ENCODE measurements around the gene HS3ST1.
A peak's percentile ranks its signal among the peaks of the same experiment; 100 is the strongest.

HS3ST1 gene

DNA sequence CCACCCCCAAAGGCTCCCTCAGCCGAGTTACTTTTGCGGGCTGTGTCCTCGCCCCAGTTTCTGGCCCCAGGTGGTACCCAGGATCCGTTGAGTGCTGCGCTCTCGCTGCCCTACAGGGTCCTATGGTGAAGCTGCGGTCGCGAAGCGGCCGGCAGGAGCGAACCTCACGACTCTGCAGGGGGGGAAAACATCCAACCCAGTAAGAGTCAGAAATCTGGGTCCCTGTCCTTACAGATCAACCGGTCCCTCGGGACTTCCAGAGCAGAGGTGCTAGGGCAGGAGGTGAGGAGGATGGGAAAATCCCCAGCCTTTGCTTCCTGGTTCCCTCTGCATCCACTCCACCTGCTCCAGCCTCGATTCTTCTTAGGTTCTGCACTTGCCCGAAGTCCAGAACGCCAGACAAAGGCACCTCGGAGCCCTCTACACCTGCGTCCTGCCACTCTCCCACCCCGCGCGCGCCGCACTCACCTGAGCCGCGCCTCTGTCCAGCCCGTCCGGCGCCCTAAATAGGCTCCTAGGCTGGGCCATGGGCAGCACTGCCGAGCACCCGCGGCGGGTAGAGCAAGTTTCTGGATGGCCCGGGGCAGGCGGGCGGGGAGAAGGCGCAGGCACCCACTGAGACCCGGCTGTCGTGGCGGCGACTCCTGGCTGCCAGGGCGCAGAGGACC is at the start of gene HS3ST1:
TSS of gene HS3ST1 (minus strand) at position 664 of the 668 bp plus-strand sequence. CDS start 28,889 bp downstream, outside the sequence.
- H3K36me3 ChIP-seq, result no peaks in the 10 kb centered on the region
- DNase-seq, result no peak
- H3K4me3 ChIP-seq, result peak within 1 kb of the TSS; percentile 53 to 55
- intact Hi-C loops (cut with DNase I; ENCODE audit: low total_unique reads), result loop anchor here (10.0 kb wide), 1 partner anchor 844 kb away; no protein-coding TSS in a partner anchor
- H3K27ac ChIP-seq, result no peak within 1 kb of the TSS
- TF ChIP-seq, protein P1, sequence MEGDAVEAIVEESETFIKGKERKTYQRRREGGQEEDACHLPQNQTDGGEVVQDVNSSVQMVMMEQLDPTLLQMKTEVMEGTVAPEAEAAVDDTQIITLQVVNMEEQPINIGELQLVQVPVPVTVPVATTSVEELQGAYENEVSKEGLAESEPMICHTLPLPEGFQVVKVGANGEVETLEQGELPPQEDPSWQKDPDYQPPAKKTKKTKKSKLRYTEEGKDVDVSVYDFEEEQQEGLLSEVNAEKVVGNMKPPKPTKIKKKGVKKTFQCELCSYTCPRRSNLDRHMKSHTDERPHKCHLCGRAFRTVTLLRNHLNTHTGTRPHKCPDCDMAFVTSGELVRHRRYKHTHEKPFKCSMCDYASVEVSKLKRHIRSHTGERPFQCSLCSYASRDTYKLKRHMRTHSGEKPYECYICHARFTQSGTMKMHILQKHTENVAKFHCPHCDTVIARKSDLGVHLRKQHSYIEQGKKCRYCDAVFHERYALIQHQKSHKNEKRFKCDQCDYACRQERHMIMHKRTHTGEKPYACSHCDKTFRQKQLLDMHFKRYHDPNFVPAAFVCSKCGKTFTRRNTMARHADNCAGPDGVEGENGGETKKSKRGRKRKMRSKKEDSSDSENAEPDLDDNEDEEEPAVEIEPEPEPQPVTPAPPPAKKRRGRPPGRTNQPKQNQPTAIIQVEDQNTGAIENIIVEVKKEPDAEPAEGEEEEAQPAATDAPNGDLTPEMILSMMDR (IDR thresholded peaks at IDR 0.05), result no peak
- peaks cover 7 to 33% (median 22%) of the 10 kb centered on the region in 4 donors for H3K4me1 ChIP-seq
- H3K27me3 ChIP-seq, result no peaks in the 10 kb centered on the region
- no peaks in the 10 kb centered on the region for H3K9me3 ChIP-seq

DNA sequence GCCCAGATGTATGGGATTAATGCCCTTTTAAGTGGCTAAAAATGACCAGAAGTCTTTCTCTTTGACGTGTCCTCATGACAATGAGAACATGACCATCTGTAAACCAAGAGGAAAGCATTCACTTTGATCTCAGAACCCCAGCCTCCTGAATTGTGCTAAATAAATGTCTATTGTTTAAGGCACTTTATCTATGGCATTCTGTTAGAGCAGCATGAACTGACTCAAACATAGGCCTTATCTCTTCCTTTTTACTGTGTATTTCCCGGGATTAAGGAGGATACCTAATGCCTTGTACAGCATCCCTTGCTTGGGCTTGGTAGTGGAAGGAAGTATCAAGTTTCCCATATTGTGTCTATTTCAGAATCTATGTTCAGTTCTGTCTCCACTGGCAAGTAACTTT is 47.2 kb upstream of the HS3ST1 start:
- no peaks in the 10 kb centered on the region for H3K27me3 ChIP-seq
- no peak overlapping the region for H3K4me3 ChIP-seq
- H3K9me3 ChIP-seq, result no peaks in the 10 kb centered on the region
- no peaks in the 10 kb centered on the region for H3K36me3 ChIP-seq
- intact Hi-C loops (cut with DNase I; ENCODE audit: low total_unique reads), result no loop called here
- H3K4me1 ChIP-seq, result no peaks in the 10 kb centered on the region
- H3K27ac ChIP-seq, result no peak overlapping the region
- no peak for DNase-seq
- TF ChIP-seq, protein P1 (IDR thresholded peaks at IDR 0.05), result no peak

DNA sequence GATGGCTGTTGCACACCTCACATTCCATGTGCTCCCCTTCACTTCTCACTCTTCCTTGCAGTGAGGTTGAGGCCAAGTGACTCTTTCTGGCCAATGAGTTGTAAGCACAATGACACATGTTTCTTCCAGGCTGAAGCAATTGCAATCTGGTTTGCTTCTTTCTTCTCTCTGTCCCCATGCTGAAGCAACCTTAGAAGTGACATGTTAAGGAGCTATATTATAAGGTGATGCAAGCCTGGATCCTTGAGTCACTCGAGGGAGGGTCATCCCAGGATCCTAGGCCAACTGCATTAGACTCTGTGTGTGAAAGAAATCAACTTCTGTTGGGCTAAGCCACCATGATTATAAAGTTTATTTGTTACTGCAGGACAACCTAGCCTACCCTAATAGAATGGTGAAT is 45.5 kb upstream of the HS3ST1 start:
- no peak for DNase-seq
- Histone ChIP-seq H3K4me3 (no peak overlapping the region), H3K36me3 (no peaks in the 10 kb centered on the region), H3K4me1 (no peaks in the 10 kb centered on the region), H3K27me3 (peaks cover 0 to 5% of the 10 kb centered on the region in 2 donors), H3K27ac (no peak overlapping the region), H3K9me3 (no peaks in the 10 kb centered on the region)
- intact Hi-C loops (cut with DNase I; ENCODE audit: low total_unique reads), result no loop called here
- TF ChIP-seq, protein P1 (IDR thresholded peaks at IDR 0.05), result no peak

DNA sequence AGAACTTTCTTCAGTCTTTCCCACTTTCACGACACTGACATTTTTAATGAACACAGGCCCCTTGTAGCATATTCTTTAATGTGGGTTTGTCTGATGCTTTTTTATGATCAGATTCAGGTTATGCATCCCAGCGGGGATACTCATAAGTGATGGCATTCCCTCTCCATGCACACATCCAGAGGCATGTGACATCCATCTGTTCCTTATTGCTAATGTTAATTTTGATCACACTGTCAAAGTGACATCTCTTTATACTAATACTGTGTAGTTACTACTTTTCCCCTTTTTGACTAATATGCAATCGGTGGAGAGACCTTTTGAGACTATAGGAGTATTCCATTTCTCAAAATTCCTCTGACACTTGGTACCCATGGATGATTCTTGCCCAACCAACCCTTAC is 43.8 kb upstream of the HS3ST1 start:
- Histone ChIP-seq H3K9me3 (no peaks in the 10 kb centered on the region), H3K4me1 (no peaks in the 10 kb centered on the region), H3K27me3 (peaks cover 0 to 5% of the 10 kb centered on the region in 2 donors), H3K27ac (no peak overlapping the region), H3K36me3 (no peaks in the 10 kb centered on the region), H3K4me3 (no peak overlapping the region)
- intact Hi-C loops (cut with DNase I; ENCODE audit: low total_unique reads), result no loop called here
- TF ChIP-seq, protein P1 (IDR thresholded peaks at IDR 0.05), result no peak
- no peak for DNase-seq

DNA sequence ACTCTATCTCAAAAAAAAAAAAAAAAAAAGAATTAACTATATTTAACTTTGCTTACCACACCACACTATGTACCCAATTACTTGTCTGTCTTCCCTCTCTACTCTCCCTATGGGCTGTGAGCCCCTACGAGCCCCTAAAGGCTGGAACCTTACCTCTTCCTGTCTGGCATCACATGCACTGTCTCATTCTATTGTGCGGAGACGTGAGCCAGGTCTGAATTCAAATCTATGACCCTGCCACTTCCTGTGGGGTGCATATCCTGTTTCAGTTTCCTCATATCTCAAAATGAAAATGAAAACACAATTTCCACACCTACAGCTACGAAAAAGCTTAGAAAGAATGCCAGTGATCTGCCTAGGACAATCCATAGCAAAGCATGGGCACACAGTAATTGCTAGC is 42.9 kb upstream of the HS3ST1 start:
- no peak for DNase-seq
- TF ChIP-seq, protein P1 (IDR thresholded peaks at IDR 0.05), result no peak
- H3K4me3 ChIP-seq, result peak overlapping the region in 1 of 2 donors; percentile 4
- no peak overlapping the region for H3K27ac ChIP-seq
- H3K4me1 ChIP-seq, result no peaks in the 10 kb centered on the region
- no peaks in the 10 kb centered on the region for H3K9me3 ChIP-seq
- peaks cover 0 to 5% of the 10 kb centered on the region in 2 donors for H3K27me3 ChIP-seq
- no peaks in the 10 kb centered on the region for H3K36me3 ChIP-seq
- intact Hi-C loops (cut with DNase I; ENCODE audit: low total_unique reads), result no loop called here

Measured in tibial artery (tissue), 4 donors.